ENCODE measurements around the gene RNU6-9.

DNA sequence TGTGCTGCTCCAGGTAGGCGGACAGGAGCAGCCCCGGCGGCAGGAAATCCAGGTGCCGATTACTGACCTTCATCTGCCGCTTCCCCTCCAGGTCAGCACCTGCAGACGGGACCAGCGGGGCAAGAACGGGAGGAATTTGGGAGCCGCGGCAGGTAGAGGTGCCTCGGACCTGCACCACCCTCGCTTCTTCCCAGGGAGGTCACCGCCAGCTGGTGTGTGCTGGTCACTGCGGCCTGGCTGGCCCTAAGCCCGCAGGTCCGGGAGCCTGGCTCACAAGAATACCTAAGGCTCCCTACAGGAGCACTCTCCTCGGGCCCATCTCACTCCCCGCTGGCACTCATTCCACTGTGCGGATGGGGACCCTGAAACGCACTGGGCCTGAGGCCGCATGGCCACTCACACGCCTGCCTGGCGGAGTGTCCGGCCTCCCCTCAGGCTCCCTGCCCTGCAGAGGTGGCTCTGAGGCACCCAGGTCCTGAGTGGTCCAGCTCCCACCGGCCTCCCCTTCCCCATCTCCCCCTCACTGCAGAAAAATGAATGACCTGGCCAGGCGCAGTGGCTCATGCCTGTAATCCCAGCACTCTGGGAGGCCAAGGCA, 4.3 kb downstream of the RNU6-9 start:
- TF ChIP-seq CTCF (IDR thresholded peaks at IDR 0.05) (no peak), POLR2A (IDR thresholded peaks at IDR 0.05) (no peak)
